Vagina (tissue), 2 donors: ENCODE measurements around the gene SLC39A11. TPM values are rescaled to one million over a fixed set of nuclear protein-coding genes. Genes with fewer than 3 reads are reported as not detected.
"Not testable (repeated sequence)": the region's sequence is repeated elsewhere in the genome, so short reads cannot be mapped to it uniquely, and the experiment has no call there.

Experiments used
- DNase-seq, 2 donors: peaks; one replicate each; pipeline ENCODE4 v3.0.0-alpha.2; 2017; ENCODE audit errors: extremely low spot score in 2 of 2
- H3K27ac ChIP-seq: fragments of 200-600 bp; sonication (generic); one replicate; pipeline ENCODE4 v1.5.1; 2019
- H3K27me3 ChIP-seq: fragments of 200-600 bp; sonication (generic); one replicate; pipeline ENCODE4 v1.5.1; 2019
- H3K36me3 ChIP-seq, 2 donors: fragments of 200-600 bp; sonication (generic); one replicate each; pipeline ENCODE4 v1.5.1; 2017 to 2019
- H3K4me1 ChIP-seq: fragments of 200-600 bp; sonication (generic); one replicate; pipeline ENCODE4 v1.5.1; 2019
- H3K4me3 ChIP-seq, 2 donors: fragments of 200-600 bp; sonication (generic); 1 replicate in 1 of 2; 2 replicates in 1 of 2; pipeline ENCODE4 v1.5.1; 2016 to 2019
- H3K9me3 ChIP-seq: fragments of 200-600 bp; sonication (generic); one replicate; pipeline ENCODE4 v1.5.1; 2019
- POLR2A ChIP-seq, 2 donors: fragments of 450-650 bp; IDR thresholded peaks; one replicate each; pipeline ENCODE4 v1.6.1; 2017; ENCODE audit warnings: antibody characterized with exemption in 2 of 2, mild to moderate bottlenecking in 2 of 2, moderate library complexity in 2 of 2
- POLR2AphosphoS5 ChIP-seq, 2 donors: sonication (generic); formaldehyde crosslinking; IDR thresholded peaks; one replicate each; pipeline ENCODE4 v1.9.0; 2017; ENCODE audit warnings: antibody characterized with exemption in 2 of 2, mild to moderate bottlenecking in 2 of 2, low read depth in 1 of 2; ENCODE audit not compliant: insufficient read depth in 1 of 2
- intact Hi-C: fragments of 100-400 bp; cut with DNase I; formaldehyde crosslinking; loops from one replicate; pipeline ENCODE4 v1.15.1; 2023
- total RNA-seq: library from RNA; depleted of rRNA; stranded (reverse); fragments of >200 nt; gene quantifications from one replicate; pipeline ENCODE4 v1.2.3, GENCODE V29; 2016
- TF ChIP-seq, protein P1 (sequence below), 3 experiments: fragments of 450-650 bp in 2 of 3; fragments of 200-600 bp in 1 of 3; sonication (generic) in 1 of 3; IDR thresholded peaks; one replicate each; pipeline ENCODE4 v1.5.1; 2017 to 2019; ENCODE audit warnings: antibody characterized with exemption in 3 of 3, mild to moderate bottlenecking in 2 of 3, moderate library complexity in 2 of 3

The SLC39A11 gene
- total RNA-seq, 1 donor from 2014 or later = 22.6 TPM

- H3K27me3 ChIP-seq = no peaks in the 10 kb centered on the region
- intact Hi-C loops = no loop called here
- H3K9me3 ChIP-seq = no peaks in the 10 kb centered on the region
- no peak for TF ChIP-seq POLR2AphosphoS5 (IDR thresholded peaks at IDR 0.05; ENCODE audit: insufficient read depth in 1 of 2, low read depth in 1 of 2)
- TF ChIP-seq, protein P1, sequence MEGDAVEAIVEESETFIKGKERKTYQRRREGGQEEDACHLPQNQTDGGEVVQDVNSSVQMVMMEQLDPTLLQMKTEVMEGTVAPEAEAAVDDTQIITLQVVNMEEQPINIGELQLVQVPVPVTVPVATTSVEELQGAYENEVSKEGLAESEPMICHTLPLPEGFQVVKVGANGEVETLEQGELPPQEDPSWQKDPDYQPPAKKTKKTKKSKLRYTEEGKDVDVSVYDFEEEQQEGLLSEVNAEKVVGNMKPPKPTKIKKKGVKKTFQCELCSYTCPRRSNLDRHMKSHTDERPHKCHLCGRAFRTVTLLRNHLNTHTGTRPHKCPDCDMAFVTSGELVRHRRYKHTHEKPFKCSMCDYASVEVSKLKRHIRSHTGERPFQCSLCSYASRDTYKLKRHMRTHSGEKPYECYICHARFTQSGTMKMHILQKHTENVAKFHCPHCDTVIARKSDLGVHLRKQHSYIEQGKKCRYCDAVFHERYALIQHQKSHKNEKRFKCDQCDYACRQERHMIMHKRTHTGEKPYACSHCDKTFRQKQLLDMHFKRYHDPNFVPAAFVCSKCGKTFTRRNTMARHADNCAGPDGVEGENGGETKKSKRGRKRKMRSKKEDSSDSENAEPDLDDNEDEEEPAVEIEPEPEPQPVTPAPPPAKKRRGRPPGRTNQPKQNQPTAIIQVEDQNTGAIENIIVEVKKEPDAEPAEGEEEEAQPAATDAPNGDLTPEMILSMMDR (IDR thresholded peaks at IDR 0.05) = no peak
- TF ChIP-seq POLR2A (IDR thresholded peaks at IDR 0.05) = no peak
- H3K4me3 ChIP-seq = no peak overlapping the region
- DNase-seq = no peak
- no peaks in the 10 kb centered on the region for H3K4me1 ChIP-seq
- H3K27ac ChIP-seq = no peak overlapping the region
- peaks cover 0 to 6% of the 10 kb centered on the region in 2 donors for H3K36me3 ChIP-seq
Measured at GRCh38 chr17:72775237-72775636, 317.3 kb downstream of the SLC39A11 start.

DNA sequence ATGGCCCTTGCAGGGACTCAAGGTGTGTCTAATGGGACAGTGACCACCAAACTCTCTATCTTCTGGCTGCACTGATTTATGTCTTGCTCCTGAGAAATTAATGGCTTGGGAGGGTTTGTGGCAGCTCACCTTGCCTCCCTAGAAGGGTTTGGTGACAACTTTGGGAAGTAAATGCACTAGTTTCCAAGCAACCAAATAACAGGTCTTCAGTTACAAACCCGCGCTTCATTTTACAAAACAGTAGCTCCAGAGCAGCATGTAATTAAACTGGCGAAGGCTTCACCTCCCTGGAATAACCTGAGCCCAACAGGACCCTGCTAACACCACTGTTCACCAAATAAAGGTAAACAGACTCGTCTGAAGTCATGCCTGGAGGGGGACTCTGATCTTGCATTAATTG is 318.3 kb downstream of the SLC39A11 start:
- TF ChIP-seq, protein P1 (IDR thresholded peaks at IDR 0.05) = no peak
- TF ChIP-seq POLR2AphosphoS5 (IDR thresholded peaks at IDR 0.05; ENCODE audit: insufficient read depth in 1 of 2, low read depth in 1 of 2) = no peak
- TF ChIP-seq POLR2A (IDR thresholded peaks at IDR 0.05) = no peak
- no peak overlapping the region for H3K4me3 ChIP-seq
- H3K36me3 ChIP-seq = peaks cover 0 to 7% of the 10 kb centered on the region in 2 donors
- H3K27ac ChIP-seq = no peak overlapping the region
- H3K27me3 ChIP-seq = no peaks in the 10 kb centered on the region
- H3K9me3 ChIP-seq = no peaks in the 10 kb centered on the region
- no peaks in the 10 kb centered on the region for H3K4me1 ChIP-seq
- DNase-seq = no peak
- intact Hi-C loops = no loop called here

DNA sequence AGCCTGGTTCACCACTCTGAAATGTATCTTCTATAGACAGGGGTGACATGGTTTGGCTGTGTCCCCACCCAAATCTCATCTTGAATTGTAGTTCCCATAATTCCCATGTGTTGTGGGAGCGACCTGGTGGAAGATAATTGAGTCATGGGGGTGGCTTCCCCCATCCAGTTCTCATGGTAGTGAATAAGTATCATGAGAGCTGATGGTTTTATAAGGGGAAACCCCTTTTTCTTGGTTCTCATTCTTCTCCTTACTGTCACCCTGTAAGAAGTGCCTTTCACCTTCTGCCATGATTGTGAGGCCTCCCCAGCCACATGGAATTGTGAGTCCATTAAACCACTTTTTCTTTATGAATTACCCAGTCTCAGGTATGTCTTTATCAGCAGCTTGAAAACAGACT is 319.3 kb downstream of the SLC39A11 start:
- H3K27ac ChIP-seq, H3K4me1 ChIP-seq, H3K9me3 ChIP-seq, H3K4me3 ChIP-seq, H3K36me3 ChIP-seq, DNase-seq, intact Hi-C loops, H3K27me3 ChIP-seq: not testable (repeated sequence)

DNA sequence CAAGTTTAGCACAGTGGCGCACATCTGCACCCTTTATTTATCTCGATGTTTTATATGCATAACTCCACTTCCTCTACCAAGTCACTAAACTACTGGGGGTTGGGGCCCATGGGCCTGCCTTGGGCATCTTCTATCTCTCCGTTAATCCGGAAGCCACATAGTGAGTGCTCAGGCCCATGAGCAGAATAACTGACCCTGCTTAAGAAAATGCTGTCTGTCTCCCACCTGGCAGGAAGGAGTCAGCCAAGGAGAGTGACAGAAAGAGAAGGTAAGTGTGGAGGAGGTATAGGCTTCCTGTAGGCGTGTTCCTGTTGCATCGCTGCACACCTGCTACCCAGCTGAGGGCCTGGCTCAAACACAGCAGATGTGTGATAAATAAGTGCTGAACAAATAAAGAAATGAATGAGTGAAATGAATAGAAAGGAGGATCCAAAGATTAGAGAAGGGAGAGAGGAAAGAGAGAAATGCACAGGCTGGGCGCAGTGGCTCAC is 320.1 kb downstream of the SLC39A11 start:
- Histone ChIP-seq H3K27ac (no peak overlapping the region), H3K4me1 (no peaks in the 10 kb centered on the region), H3K36me3 (peaks cover 0 to 7% of the 10 kb centered on the region in 2 donors), H3K27me3 (no peaks in the 10 kb centered on the region), H3K9me3 (no peaks in the 10 kb centered on the region), H3K4me3 (no peak overlapping the region)
- DNase-seq = no peak
- intact Hi-C loops = no loop called here
- TF ChIP-seq, protein P1 (IDR thresholded peaks at IDR 0.05) = no peak
- TF ChIP-seq POLR2A (IDR thresholded peaks at IDR 0.05) = no peak

DNA sequence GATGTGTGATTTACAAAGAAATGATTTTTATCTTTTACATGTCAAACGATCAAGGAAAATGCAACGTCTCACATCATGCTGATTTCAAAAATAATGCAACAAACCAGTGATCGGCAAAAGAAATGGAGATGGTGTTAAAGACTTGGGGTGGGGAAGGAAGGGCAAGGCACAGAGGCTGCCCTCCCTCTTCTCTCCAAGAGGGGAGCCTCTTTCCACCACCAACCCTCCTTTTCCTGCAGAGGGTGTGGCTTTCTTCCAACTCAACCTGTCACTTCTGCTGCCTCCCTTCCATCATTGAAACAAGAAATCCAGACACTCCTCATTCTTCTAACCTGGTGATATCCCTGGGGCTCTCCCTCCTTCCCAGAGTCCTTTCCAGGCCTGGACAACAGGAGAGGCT is 320.8 kb downstream of the SLC39A11 start:
- no peaks in the 10 kb centered on the region for H3K27me3 ChIP-seq
- H3K4me1 ChIP-seq = no peaks in the 10 kb centered on the region
- DNase-seq = no peak
- H3K9me3 ChIP-seq = no peaks in the 10 kb centered on the region
- no peak overlapping the region for H3K27ac ChIP-seq
- no peak overlapping the region for H3K4me3 ChIP-seq
- TF ChIP-seq POLR2A (IDR thresholded peaks at IDR 0.05) = no peak
- TF ChIP-seq, protein P1 (IDR thresholded peaks at IDR 0.05) = no peak
- TF ChIP-seq POLR2AphosphoS5 (IDR thresholded peaks at IDR 0.05; ENCODE audit: insufficient read depth in 1 of 2, low read depth in 1 of 2) = no peak
- peaks cover 0 to 7% of the 10 kb centered on the region in 2 donors for H3K36me3 ChIP-seq
- intact Hi-C loops = no loop called here
